ACHN (cell line): ENCODE data around the gene FOXK2.

Experiments
- DNase-seq: peaks from one replicate; pipeline ENCODE4 v3.0.0-alpha.2; 2015
- in situ Hi-C: cut with HindIII; loops from 2 replicates; pipeline ENCODE4 v1.10.0; 2017; ENCODE audit warnings: low sequenced_read_pairs, low pct_ligation_motif_present, low pct_unique_long_range_greater_than_20kb

FOXK2 gene

DNA sequence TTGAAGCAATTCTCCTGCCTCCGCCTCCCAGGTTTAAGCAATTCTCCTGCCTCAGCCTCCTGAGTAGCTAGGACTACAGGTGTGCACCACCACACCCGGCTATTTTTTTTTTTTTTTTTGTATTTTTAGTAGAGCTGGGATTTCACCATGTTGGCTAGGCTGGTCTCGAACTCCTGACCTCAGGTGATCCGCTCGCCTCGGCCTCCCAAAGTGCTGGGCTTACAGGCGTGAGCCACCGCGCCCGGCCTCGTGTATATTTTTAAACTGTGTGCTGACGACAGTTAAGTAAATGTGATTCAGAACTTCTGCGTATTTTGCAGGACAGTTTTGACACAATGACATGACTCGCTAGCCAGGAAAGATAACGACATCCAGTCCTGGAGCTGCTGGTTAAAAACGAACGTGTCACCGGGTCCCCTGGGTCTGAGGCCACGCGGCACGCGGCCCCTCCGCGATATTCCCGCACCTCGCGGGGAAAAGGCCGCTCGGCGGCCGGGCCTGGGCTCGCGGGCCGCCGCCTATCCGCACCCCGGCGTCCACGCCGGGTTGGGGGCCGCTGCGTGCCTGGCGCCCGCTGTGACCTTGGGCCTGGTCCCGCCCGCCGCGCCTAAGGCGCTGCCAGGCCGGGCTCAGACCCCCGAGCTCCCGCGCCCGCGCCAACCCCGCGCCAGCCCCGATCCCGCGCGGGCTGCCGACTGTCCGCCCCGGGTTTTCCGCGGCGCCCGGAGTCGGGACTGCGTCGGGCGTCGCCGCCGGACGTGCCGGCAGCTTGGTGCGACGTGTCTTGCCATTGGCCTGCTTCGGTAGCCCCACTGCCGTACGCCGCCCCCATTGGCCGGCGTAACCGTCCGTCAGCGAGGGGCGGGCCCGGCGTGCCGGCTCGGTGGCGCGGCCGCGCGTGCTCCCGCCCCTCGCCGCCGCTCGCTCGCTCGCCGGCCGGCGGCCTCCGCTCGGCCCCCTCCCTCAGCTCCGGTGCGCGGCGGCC is at the start of gene FOXK2:
Gene FOXK2 (plus strand): TSS at position 907 of the 985 bp plus-strand sequence. CDS start 157 bp downstream, outside the sequence.
- in situ Hi-C loops, result no loop called here
- peak; percentile 96 for DNase-seq

DNA sequence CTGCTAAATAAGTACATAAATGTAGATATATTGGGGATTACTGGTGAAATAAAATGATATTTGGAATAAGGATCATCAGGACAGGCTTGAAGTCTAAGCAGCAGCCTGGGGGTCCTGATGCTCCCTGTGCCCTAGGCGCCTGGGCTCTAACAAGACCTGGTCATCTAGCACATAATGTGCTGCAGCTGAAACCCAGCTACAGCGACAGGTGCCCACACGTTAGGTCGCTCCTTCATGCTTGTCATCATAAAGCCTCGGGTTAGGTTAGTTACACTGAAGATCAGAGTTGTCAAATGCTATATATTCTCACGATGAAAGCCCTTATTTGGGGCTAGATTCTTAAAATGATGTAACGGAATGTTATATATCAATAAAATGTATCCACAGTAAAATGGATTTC is 49.5 kb upstream of the FOXK2 start:
- no peak for DNase-seq
- in situ Hi-C loops, result no loop called here

DNA sequence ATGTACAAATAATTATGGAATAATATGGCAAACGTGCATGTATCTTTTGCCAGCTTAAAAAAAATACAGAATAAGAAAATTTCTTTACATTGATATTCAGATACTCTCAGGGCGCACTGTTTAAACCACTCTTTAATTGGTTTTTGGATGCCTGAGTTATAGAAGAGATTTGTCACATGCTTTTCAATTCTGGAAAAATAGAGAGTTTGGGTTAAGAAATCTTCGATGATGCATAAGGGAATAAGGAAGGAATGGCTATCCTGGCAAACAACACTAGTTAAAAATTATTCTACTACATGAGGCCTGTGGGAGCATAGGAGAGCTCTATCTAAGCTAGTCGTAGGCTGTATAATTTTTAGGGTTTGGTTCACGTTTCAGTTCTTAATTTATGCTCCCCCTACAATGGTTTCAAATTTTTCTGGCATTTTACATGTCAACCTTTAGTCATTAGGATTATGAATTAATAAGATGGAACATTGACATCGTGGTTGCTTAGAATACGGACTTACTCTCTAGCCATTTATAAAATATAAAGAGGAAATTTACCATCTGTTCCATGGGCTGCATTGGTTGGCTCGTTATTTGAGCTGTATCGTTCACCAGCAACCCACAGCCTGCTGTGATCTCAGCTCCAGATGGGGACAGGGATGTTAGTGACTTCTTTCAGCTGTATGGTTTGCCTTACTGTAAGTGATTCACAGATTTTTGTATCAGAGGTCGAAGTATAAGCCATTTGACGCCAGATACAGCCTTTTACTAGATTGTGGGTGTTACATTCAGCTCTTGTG is 45.1 kb upstream of the FOXK2 start:
- in situ Hi-C loops, result no loop called here
- DNase-seq, result no peak

DNA sequence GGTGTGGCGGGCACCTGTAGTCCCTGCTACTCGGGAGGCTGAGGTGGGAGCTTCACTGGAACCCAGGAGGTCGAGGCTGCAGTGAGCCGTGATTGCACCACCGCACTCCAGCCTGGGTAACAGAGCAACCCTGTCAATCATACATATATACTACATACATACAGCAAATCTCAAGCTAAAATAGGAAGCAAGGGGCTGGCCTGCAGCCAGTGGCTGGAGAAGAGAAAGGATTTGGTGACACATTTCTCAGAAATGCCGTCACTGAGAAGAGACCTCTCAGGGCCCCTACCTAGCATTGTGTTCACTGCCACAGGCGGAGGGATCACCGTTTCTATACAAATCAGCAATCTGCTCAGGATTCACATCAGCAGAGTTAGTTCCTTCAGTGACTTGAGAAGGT is 44.1 kb upstream of the FOXK2 start:
- DNase-seq, result no peak
- in situ Hi-C loops, result no loop called here

DNA sequence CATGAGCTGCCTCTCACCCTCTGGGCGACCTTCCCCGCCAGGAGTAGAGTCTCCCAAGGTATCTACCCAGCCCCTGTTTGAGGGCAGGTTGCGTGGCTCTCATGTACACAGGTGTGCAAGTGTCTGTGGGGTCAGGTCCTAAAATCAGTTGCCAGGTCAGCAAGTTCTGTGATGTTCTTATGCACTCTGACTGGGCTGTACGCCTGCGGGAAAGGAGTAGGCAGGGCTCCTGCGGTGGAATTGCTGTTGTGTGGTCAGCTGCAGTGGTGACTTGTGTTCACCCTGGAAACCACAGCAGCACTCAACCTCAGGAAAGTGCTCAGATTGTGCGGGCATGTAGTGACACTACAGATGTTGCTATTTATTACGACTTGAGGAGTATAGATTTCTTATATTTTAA is 41.6 kb upstream of the FOXK2 start:
- DNase-seq, result no peak
- in situ Hi-C loops, result no loop called here

DNA sequence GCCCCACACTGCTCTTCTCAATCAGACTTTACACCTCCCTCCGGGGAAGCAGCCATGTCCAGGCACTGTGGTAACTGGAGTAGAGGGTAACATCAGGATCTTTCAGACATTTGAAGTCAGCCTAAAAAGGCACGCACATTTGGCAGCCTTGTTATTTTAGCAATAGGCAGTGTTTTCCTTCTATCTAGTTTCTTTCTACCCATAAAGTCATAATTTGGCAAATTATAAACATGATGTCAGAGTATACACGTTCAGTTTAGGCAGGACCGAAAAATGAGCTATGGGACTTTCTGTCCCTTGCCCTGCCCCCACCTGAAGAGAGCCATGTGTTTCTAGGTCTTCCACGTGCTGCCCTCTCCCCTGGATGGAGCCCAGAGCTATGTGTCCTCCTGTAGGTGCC is 39.9 kb upstream of the FOXK2 start:
- in situ Hi-C loops, result no loop called here
- DNase-seq, result no peak

DNA sequence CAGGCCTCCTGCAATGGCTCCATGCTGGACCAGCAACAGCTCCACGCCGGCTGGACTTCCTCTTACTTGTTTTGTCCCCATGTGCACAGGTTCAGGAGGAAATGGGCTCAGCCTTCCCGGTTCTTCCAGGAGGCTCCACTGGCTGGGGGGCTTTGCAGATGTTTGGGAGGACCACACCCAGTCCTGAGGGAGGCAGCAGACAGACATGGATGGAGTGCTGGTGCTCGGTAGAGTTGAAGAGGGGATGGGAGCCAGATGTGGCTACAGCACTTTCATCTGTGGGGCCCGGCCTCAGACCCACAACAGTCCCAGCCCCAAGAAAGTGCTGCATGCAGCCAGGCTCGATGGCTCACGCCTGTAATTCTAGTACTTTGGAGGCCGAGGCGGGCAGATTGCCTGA is 39.2 kb upstream of the FOXK2 start:
- in situ Hi-C loops, result no loop called here

DNA sequence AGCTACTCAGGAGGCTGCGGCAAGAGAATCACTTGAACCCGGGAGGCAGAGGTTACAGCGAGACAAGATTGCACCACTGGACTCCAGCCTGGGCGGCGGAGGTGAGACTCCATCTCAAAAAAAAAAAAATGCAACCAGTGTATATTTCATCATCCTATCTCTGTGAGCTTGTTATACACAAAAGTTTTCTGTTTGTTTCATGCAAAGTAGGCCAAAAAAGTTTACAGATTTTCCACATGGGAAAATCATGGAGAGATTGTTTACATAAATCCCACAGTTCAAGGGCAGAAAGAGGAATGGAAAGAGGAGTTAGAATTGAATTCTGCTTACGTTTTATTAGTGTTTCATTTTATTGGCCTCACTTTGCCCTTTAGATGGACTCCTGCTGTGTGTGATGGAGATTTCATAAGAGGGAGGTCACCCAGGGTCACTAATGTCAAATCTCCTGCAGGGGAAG is 36.3 kb upstream of the FOXK2 start:
- no peak for DNase-seq
- in situ Hi-C loops, result no loop called here

More for the DNA sequence above, 39.2 kb upstream of the FOXK2 start:
- DNase-seq, result no peak

DNA sequence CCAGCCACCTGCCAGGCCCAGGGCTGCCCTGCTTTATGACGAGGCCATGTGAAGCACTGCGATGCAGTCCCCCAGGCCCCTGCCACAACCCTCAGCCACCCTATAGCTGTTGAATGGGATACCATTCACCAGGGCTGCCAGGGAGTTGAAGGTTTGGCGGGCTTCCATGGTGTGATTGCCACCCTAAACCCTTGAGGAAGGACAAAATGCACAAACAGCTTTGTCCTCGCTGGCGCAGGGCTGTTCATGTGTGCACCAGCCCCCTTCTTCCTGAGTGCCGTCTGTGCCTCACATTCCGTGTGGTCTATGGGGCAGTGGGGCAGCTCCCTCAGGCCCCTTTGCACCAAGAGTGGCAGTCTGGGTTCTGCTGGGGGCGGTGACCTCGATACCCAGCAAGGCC is 35.7 kb upstream of the FOXK2 start:
- in situ Hi-C loops, result no loop called here
- DNase-seq, result no peak

DNA sequence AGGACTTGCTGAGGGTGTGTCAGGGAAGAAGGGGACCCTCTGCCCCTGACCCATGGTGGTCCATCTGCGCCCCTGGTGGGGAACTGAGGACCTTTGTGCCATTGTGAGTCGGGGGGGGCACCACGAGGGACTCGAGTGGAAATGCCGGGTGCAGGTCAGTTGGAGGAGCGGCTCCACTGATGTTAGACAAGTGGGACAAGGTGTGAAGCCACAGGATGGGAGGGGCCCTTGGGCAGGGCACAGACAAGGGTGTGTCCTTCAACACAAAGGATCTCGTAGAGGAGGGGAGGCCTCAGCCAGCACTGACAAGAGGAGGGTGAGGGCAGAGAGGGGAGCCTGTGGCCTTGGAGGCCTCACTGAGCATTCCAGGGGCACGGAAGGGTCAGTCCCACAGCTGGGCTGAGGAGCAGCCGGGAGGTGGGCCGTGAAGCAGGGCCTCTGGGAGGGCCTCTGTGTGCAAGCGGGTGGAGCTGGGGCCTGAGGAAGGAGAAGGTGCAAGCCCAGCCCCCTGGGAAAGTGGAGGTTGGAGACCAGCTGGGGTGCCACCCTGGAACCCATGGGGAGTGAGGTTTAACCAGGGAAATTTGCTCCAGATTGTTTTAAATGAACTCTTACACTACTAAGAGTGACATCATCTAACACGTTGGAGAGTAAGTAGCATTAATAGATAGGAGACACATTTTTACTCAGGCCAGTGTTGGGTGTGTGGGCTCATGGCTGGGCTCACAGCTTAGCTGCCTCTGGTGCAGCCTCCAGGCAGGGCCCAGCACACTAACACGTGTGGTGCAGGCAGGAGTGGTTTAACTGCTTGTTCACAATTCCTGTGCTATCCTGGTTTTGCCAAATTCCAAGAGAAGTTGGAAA is 33.1 kb upstream of the FOXK2 start:
- in situ Hi-C loops, result no loop called here
- no peak for DNase-seq

DNA sequence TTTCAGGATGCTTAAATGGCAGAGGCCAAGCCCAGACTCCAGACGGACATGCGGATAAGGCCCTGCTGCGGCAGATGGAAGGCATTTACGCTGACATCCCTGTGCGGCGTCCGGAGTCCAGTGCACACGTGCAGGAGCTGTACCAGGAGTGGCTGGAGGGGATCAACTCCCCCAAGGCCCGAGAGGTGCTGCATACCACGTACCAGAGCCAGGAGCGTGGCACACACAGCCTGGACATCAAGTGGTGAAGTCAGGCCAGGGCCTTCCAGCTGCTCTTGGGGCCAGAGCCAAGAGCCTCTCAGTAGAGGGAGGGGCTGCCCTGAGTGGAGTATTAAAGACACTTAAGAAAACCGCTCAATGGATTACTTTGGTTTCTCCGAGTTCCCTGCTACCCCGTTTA is 31.6 kb upstream of the FOXK2 start:
- in situ Hi-C loops, result no loop called here
- no peak for DNase-seq

DNA sequence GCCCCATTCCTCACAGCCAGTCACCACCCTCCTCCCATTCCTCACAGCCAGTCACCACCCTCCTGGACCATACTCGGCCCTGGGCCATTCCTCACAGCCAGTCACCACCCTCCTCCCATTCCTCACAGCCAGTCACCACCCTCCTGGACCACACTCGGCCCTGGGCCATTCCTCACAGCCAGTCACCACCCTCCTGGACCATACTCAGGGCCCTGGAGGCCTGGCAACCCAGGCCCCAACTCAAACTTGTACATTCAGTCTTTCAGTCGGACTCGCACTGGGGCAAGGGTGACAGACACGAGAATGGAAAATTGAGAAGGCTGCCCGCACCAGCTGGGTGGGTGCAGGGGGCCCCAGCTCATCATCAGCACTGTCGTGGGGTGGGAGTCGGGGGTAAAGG is 30.4 kb upstream of the FOXK2 start:
- in situ Hi-C loops, result no loop called here
- DNase-seq, result no peak

DNA sequence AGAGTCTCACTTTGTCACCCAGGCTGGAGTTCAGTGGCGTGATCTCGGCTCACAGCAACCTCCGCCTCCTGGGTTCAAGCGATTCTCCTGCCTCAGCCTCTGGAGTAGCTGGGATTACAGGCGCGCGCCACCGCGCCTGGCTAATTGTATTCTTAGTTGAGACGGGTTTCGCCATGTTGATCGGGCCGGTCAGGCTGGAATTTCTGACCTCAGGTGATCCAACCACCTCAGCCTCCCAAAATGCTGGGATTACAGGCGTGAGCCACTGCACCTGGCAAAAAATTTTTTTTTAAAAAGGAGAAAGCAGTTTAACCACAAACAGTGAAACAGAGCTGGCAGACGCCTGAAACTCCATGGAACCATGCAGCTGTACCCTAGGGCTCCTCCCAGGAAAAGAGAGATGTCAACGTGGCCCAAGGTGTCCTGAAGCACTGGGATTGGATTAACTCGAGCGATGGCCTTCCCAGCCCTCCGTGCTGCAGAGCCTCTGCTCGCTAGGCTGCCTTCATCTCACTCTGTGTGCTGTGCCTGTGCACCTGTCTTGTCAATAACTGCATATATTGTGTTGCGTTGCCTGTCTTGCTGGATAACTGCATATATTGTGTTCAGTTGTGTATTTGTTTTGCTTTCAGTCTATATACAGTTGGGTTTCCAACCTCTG is 29.6 kb upstream of the FOXK2 start:
- in situ Hi-C loops, result no loop called here
- DNase-seq, result no peak

DNA sequence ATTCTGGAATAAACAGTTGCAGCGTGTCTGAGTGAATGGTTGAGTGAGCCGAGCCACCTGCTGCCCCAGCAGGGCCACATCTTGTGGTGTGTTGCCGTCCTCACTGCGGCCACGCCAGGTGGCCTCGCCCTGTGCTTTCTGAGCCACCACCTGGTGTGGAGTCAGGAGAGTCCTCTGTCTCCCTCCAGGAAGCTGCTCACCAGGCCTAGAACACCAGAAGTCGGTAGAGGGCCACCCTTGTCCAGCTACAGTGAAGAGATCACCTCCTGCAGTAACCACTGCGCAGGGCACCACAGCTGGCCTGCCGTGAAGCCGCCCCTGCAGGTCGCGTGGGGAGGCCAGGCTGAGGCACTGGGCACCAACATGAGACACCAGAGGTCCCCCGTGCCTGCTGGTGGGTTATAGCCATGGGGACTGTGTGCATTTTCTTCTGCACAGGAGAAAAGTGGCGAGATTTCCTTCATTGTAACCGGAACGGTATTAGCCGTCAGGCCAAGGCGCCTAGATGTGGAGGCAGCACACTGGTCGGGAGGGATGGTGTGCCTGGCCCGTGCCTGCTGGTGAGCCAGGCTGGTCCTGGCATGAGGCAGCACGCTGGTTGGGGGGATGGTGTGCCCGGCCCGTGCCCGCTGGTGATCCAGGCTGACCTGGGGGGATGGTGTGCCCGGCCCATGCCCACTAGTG is 28.9 kb upstream of the FOXK2 start:
- DNase-seq, result no peak
- in situ Hi-C loops, result no loop called here

DNA sequence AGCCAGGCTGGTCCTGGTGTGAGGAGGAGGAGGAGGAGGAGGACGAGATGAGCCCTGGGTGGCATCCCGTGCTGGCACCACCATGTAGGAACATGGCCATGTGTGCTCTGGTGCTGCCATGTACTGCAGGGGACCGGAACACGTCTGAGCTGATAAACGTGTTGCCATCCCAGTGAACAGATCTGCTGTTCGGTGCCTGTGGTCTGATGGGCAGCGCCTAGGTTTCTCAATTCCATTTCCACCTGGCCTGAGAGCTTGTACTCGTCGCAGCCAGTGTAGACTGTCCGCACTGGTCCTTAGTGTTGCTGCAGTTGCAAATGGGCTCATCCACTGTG is 28.4 kb upstream of the FOXK2 start:
- in situ Hi-C loops, result no loop called here
- no peak for DNase-seq

DNA sequence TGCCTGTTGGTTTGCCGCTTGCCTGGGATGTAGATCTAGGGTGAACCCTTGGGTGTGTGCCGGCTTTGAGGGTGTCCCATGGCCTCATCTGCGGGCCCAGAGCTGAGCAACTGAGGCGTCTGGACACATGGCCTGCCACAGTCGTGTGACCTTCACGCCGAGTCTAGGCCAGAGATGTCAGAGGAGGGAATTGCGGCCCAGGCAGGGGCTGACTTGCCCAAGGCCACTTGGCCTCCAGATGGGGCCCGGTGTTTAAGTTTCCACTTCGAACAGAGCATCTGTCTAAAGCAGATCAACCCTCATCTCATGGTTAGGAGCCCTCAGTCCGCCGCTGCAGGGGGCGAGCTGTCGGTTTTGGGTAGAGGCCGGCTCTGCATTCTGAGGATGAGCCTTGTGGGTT is 28.0 kb upstream of the FOXK2 start:
- in situ Hi-C loops, result no loop called here
- DNase-seq, result no peak

DNA sequence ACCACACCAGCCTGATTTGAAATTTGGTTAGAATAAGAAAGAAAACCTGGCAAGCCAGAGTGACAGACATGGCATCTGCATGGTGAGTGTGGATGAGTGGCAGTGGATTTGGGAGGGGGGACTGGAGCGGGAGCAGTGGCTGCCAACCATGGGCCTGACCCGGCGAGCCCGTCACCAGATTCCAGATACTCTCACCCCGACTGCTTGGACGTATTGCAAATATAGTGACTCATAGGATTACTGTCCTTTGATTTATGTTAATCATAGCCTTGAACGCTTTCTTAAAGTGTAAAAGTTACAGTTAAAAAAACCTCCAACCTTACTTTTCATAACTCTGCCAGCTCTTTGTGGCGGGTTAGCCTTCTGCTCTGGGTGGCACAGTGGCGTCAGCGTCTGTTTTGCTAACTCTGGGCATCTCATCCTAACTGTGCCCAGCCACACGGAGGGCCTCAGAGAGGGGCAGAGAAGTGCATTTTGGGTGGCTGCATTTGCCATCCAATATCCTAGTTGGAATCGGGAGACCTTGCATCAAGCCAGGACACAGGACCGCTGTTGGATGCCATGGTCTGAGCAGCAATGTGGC is 26.8 kb upstream of the FOXK2 start:
- DNase-seq, result peak; percentile 22
- in situ Hi-C loops, result no loop called here
